NT2/D1 (cell line): ENCODE measurements around the gene GALNT14.

Experiments
- SUZ12 ChIP-seq: IDR thresholded peaks from 2 replicates; pipeline ENCODE4 v1.6.1; 2011; ENCODE audit not compliant: insufficient read length, insufficient read depth; ENCODE audit errors: extremely low read depth
- YY1 ChIP-seq: IDR thresholded peaks from 2 replicates; pipeline ENCODE4 v1.6.1; 2011; ENCODE audit not compliant: insufficient read length, insufficient read depth
- ZNF274 ChIP-seq: IDR thresholded peaks from 2 replicates; pipeline ENCODE4 v1.6.1; 2011; ENCODE audit warnings: mild to moderate bottlenecking, low read depth, low read length

GRCh38 chr2:30990176-30990575 is 148.1 kb downstream of the GALNT14 start:
- TF ChIP-seq YY1 (no peak), SUZ12 (no peak), ZNF274 (no peak)
